GM12874 (cell line): ENCODE results near the gene SPATA31D3.
"Not testable (repeated sequence)": the region's sequence is repeated elsewhere in the genome, so short reads cannot be mapped to it uniquely, and the experiment has no call there.

Experiments used
- CTCF ChIP-seq: IDR thresholded peaks from 2 replicates; pipeline ENCODE4 v1.5.1; 2011; ENCODE audit warnings: low read depth, mild to moderate bottlenecking, control low read depth, low read length, moderate library complexity; ENCODE audit not compliant: insufficient read depth

The SPATA31D3 gene

GRCh38 chr9:81943393-81943792 is at the start of gene SPATA31D3:
Gene SPATA31D3 (plus strand): TSS chr9:81943500. CDS start chr9:81943586, 86 bp downstream.
- TF ChIP-seq CTCF: not testable (repeated sequence)

- TF ChIP-seq CTCF: no peak
Observed at GRCh38 chr9:81893929-81894328, 49.4 kb upstream of the SPATA31D3 start.

GRCh38 chr9:81894891-81895290 is 48.4 kb upstream of the SPATA31D3 start:
- no peak for TF ChIP-seq CTCF

GRCh38 chr9:81896070-81896469 is 47.2 kb upstream of the SPATA31D3 start:
- no peak for TF ChIP-seq CTCF

- TF ChIP-seq CTCF: no peak
Observed at GRCh38 chr9:81898851-81899250, 44.4 kb upstream of the SPATA31D3 start.

- no peak for TF ChIP-seq CTCF
Observed at GRCh38 chr9:81902196-81902595, 41.1 kb upstream of the SPATA31D3 start.

GRCh38 chr9:81902626-81903025 is 40.7 kb upstream of the SPATA31D3 start:
- TF ChIP-seq CTCF: no peak

- TF ChIP-seq CTCF: no peak
Observed at GRCh38 chr9:81906671-81907070, 36.6 kb upstream of the SPATA31D3 start.
